GM18498 (cell line): ENCODE results near the gene DCST1.
"Not testable (repeated sequence)": the region's sequence is repeated elsewhere in the genome, so short reads cannot be mapped to it uniquely, and the experiment has no call there.

Experiments used
- ATAC-seq: cut with Tn5 transposase; IDR thresholded peaks from one replicate; pipeline ENCODE4 v1.9.1; 2021; ENCODE audit warnings: mild to moderate bottlenecking, moderate library complexity; ENCODE audit not compliant: unreplicated experiment

The DCST1 gene

GRCh38 chr1:155033524-155033923, at the start of gene DCST1, which contains the start of gene DCST2:
Gene DCST1, plus strand, starts transcription at chr1:155033824. Its CDS starts 213 bp downstream, at chr1:155034037.
Gene DCST2, minus strand, starts transcription at chr1:155033781. Its CDS starts 80 bp downstream, at chr1:155033701.
- no peak for ATAC-seq

- not testable (repeated sequence) for ATAC-seq
Measured at GRCh38 chr1:154986736-154987135, 46.9 kb upstream of the DCST1 start.

- ATAC-seq, result no peak
Measured at GRCh38 chr1:154987326-154987725, 46.3 kb upstream of the DCST1 start.

- no peak for ATAC-seq
Measured at GRCh38 chr1:154988058-154988954, 45.3 kb upstream of the DCST1 start.

- ATAC-seq, result no peak
Measured at GRCh38 chr1:154989195-154989860, 44.3 kb upstream of the DCST1 start.

- ATAC-seq, result no peak
Measured at GRCh38 chr1:154990276-154990675, 43.3 kb upstream of the DCST1 start.

- no peak for ATAC-seq
Measured at GRCh38 chr1:154992721-154993571, 40.7 kb upstream of the DCST1 start.

- no peak for ATAC-seq
Measured at GRCh38 chr1:154993572-154994268, 39.9 kb upstream of the DCST1 start, which contains the start of gene LENEP. Gene LENEP, plus strand, starts transcription at chr1:154993586. Its CDS starts 22 bp downstream, at chr1:154993608.

- ATAC-seq, result no peak
Measured at GRCh38 chr1:154994269-154994587, 39.4 kb upstream of the DCST1 start.

- ATAC-seq, result no peak
Measured at GRCh38 chr1:154994591-154994990, 39.0 kb upstream of the DCST1 start.

- ATAC-seq, result not testable (repeated sequence)
Measured at GRCh38 chr1:154995301-154995983, 38.2 kb upstream of the DCST1 start.

- ATAC-seq, result no peak
Measured at GRCh38 chr1:154996966-154997701, 36.5 kb upstream of the DCST1 start.

- no peak for ATAC-seq
Measured at GRCh38 chr1:154998201-154998780, 35.3 kb upstream of the DCST1 start.

- no peak for ATAC-seq
Measured at GRCh38 chr1:154998818-154999570, 34.6 kb upstream of the DCST1 start.

- ATAC-seq, result no peak
Measured at GRCh38 chr1:154999571-155000410, 33.8 kb upstream of the DCST1 start.

- no peak for ATAC-seq
Measured at GRCh38 chr1:155000411-155000725, 33.3 kb upstream of the DCST1 start.

GRCh38 chr1:155000726-155001424, 32.7 kb upstream of the DCST1 start:
- peak; percentile 42 for ATAC-seq
